ENCODE results near the gene PPARG.
"Not testable (repeated sequence)": the region's sequence is repeated elsewhere in the genome, so short reads cannot be mapped to it uniquely, and the experiment has no call there.

The PPARG gene

GRCh38 chr3:12458901-12459300 lies 170.0 kb downstream of the PPARG start:
- DNase-seq (ENCODE audit: low read depth in 2 of 2), result no peak

GRCh38 chr3:12460127-12460526 lies 171.3 kb downstream of the PPARG start:
- DNase-seq (ENCODE audit: low read depth in 2 of 2), result no peak

- no peak for DNase-seq (ENCODE audit: low read depth in 2 of 2)
These were observed 172.3 kb downstream of the PPARG start for GRCh38 chr3:12461097-12461649.

- DNase-seq (ENCODE audit: low read depth in 2 of 2), result no peak
These were observed 173.5 kb downstream of the PPARG start for GRCh38 chr3:12462159-12462947.

GRCh38 chr3:12463686-12464085 lies 174.8 kb downstream of the PPARG start:
- DNase-seq (ENCODE audit: low read depth in 2 of 2), result no peak

- DNase-seq (ENCODE audit: low read depth in 2 of 2), result no peak
These were observed 175.3 kb downstream of the PPARG start for GRCh38 chr3:12464181-12464580.

- no peak for DNase-seq (ENCODE audit: low read depth in 2 of 2)
These were observed 176.4 kb downstream of the PPARG start for GRCh38 chr3:12465151-12465835.

DNA sequence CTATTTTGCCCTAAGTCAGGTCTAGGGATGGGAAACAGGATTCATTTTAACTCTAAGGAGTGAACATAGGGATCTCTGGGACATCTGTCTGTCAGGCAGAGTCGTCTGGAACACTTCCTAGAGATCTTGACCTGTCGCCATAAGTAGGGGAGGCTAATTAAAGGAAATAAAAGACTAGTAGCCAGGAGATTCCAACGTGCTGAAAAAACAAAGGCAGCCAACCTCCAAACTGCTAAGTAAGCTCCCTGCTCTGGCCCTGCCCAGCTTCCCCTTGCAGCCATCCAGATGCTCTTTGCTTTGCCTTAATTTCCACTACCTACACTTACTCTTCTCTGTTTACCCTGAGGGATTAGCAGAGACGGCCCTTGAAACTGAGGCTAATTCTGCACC lies 177.0 kb downstream of the PPARG start:
- DNase-seq (ENCODE audit: low read depth in 2 of 2), result no peak

GRCh38 chr3:12467746-12468145 lies 178.9 kb downstream of the PPARG start:
- DNase-seq (ENCODE audit: low read depth in 2 of 2), result no peak

DNA sequence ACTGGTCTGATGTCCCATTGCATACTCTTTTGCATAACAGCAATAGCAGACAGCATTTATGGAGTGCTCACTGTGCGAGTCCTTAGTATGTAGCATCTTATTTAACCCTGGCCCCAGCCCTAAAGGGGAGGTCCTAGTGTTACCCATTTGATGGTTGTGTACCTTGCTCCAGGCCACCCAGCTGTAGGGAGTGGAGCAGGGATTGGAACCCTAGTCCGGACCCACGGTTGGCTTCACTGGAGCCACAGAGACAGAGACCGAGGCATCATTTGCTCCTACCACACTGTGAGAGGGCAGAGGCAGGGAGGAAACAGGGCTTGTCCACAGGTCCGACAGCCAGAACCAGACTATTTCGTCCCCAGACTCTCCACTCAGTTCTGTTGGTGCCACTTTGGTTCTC lies 179.4 kb downstream of the PPARG start:
- DNase-seq (ENCODE audit: low read depth in 2 of 2), result no peak

DNA sequence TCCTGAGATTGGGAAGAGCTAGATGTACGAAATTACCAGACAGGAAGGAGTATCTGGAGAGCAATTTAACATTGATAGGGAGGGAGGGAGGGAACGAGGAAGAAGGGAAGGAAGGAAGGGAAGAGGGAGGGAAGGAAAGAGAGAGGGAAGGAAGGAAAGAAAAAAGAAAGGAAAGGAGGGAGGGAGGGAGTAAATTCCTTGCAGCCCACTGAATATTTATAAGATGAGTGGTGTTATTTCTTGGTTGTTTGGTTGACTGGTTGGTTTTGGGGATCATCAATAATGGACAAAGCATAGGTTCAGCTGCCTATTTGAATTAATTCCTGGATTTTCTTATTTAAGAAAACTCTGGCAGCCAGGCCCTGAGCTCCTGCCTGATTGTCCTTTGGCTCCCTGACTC lies 179.9 kb downstream of the PPARG start:
- DNase-seq (ENCODE audit: low read depth in 2 of 2), result no peak

DNA sequence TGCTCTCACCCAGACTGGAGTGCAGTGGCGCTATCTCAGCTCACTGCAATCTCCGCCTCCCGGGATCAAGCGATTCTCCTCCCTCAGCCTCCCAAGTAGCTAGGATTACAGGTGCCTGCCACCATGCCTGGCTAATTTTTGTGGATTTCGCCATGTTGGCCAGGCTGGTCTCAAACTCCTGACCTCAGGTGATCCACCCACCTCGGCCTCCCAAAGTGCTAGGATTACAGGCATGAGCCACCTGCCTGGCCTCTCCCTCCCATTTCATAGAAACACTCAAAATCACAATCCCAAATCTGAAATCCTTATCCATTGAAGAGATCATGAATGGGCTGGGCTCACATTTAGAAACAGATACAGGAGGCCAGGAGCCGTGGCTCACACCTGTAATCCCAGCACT lies 180.4 kb downstream of the PPARG start:
- not testable (repeated sequence) for DNase-seq (ENCODE audit: low read depth in 2 of 2)

DNA sequence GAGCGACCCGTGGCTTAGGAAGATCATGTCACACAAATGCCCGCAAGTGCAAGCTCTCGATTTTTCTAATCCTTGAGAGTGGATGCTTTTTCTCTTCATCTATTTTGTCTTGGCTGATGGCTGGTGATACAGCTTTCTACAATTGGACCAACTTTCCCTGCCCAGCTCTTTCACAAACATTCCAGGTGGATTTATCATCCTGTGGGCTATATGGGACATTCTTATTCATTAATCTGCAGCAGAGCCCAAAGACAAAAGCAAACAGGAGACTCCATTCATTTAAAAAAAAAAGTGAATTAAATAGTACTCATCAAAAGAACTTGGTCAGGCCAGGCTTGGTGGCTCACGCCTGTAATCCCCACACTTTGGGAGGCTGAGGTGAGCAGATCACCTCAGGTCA lies 181.2 kb downstream of the PPARG start:
- no peak for DNase-seq (ENCODE audit: low read depth in 2 of 2)

- DNase-seq (ENCODE audit: low read depth in 2 of 2), result no peak
These were observed 181.8 kb downstream of the PPARG start for GRCh38 chr3:12470680-12471079.

- peak; percentile 42 to 48 for DNase-seq (ENCODE audit: low read depth in 2 of 2)
These were observed 182.4 kb downstream of the PPARG start for GRCh38 chr3:12471241-12471640.

- no peak for DNase-seq (ENCODE audit: low read depth in 2 of 2)
These were observed 183.2 kb downstream of the PPARG start for GRCh38 chr3:12472000-12472610.

DNA sequence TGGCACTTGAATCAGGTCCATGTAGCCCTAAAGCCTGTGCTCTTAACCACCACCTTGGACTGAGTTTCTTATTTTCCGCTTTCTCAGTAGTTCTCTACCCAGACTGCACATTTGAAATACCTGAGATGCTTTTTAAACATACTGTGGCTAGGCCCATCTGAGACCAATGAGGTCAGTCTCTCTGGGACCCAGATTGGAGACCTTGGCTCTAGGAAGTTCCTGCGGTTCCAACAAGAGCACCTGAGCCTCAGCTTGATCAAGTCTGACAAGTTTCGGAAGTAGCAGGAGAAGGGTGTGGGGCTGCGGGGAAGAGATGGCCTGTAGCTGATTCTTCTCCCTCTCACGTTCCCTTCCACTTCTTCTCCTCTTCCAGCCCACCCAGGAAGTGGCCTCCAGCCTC lies 183.9 kb downstream of the PPARG start:
- DNase-seq (ENCODE audit: low read depth in 2 of 2), result no peak

DNA sequence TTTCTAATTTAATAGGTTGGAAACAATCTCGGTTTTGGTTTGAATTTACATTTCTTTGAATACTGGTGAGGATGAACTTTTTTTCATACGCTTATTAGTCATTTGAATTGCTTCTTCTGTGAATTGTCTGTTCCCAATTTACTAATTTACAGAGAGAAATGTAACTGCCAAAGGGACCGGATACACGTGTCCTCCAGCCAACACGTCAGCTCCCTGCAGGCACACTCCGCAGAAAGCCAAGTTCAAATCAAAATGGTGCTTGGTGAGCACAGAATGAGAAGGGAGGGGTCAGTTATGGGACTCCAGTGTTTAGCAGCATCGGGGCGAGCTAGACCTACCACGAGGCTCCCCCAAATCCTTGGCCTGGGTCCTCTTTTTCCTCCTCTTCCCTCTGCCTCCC lies 184.6 kb downstream of the PPARG start:
- DNase-seq (ENCODE audit: low read depth in 2 of 2), result no peak

GRCh38 chr3:12476238-12476897 lies 187.5 kb downstream of the PPARG start:
- no peak for DNase-seq (ENCODE audit: low read depth in 2 of 2)

DNA sequence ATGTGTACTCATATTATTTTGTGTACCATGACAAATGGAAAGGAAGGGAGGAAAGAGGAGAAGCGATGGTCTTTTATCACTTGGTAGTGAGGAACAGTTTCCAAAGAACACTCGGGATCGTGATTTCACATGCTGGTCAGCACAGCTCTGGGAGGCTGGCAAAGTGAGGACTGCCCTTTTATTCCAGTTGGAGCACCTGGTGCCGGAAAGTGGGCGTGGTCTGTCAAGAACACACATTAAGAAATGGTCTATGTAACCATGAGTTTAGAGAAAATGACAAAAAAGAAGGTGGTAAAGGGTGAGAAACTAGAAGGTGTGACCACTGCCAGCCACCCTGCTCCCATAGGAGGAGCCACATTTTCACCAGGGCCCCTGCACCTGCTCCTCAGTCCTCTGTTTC lies 188.4 kb downstream of the PPARG start:
- DNase-seq (ENCODE audit: low read depth in 2 of 2), result no peak

- DNase-seq (ENCODE audit: low read depth in 2 of 2), result no peak
These were observed 189.5 kb downstream of the PPARG start for GRCh38 chr3:12478326-12478725.

DNA sequence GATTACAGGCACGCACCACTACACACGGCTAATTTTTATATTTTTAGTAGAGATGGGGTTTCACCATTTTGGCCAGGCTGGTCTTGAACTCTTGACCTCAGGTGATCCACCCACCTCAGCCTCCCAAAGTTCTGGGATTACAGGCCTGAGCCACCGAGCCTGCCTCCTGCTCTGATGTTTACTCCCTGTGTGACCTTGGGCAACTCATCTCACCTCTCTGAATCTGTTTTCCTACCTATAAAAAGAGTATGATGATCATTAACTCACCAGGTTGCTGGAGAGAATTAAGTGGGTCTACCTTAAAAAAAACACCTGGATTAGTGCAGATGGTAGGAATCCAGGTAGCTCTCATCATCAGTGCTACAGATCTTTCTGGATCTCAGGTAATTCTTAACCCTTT lies 190.3 kb downstream of the PPARG start:
- not testable (repeated sequence) for DNase-seq (ENCODE audit: low read depth in 2 of 2)

Measured in stimulated activated CD4-positive, alpha-beta T cell treated with anti-CD3 and anti-CD28 coated beads, Interleukin-1b, Interleukin-23, amount 100 ng/mL, for 4 hours (primary cell).